K562 (cell line): Measurements from ENCODE around the gene NOS2. TPM values are rescaled to one million over a fixed set of nuclear protein-coding genes. Genes with fewer than 3 reads are reported as not detected.
A peak's percentile ranks its signal among the peaks of the same experiment; 100 is the strongest.
"Not testable (repeated sequence)": the region's sequence is repeated elsewhere in the genome, so short reads cannot be mapped to it uniquely, and the experiment has no call there.

ENCODE experiments used
- ATAC-seq: fragments of 200-7000 bp; cut with Tn5 transposase; 3 replicates; pipeline ENCODE4 v1.9.1; 2020; ENCODE audit warnings: moderate library complexity
- BruUV-seq: library from RNA; stranded (reverse); fragments of 400-500 nt; replicated peaks from 2 replicates; lab custom pipeline; 2021; lab: Mats Ljungman, UMichigan
- CTCF ChIA-PET: fragments of 300-600 bp; formaldehyde crosslinking; extraction: SDS; loops from one replicate; lab custom pipeline; 2021; ENCODE audit warnings: low intra/inter-chr PET ratio; lab: Yijun Ruan, JAX
- POLR2A ChIA-PET: fragments of 300-600, 350-650 bp; sonication (Branson Sonifier 250); formaldehyde crosslinking; extraction: SDS; loops from one replicate; lab custom pipeline; 2021; ENCODE audit warnings: antibody characterized with exemption, inconsistent platforms; lab: Yijun Ruan, JAX
- DNase-seq, 4 experiments: peaks; one replicate each; pipeline versions ENCODE4 v3.0.0 to v3.0.0-alpha.2; 2011 to 2018; ENCODE audit warnings: low spot score in 3 of 4, mixed read lengths in 3 of 4; ENCODE audit errors: extremely low read depth in 1 of 4
- FAIRE-seq: peaks from 2 replicates; lab custom pipeline; 2011; peaks lifted over from hg19 to GRCh38; lab: Jason Lieb, UNC
- H2AFZ ChIP-seq: 2 replicates; pipeline ENCODE4 v1.6.0; 2011; ENCODE audit warnings: low read depth, low read length, control low read depth, inconsistent platforms
- H3K27ac ChIP-seq: fragments of 200-600 bp; 3 replicates; pipeline ENCODE4 v1.8.0; 2011; ENCODE audit warnings: low read depth, mild to moderate bottlenecking, control low read depth, inconsistent platforms, low read length, moderate library complexity, mixed read lengths; ENCODE audit errors: extremely low read depth
- H3K27me3 ChIP-seq, 2 experiments: fragments of 300-600 bp in 1 of 2; 2 replicates in 1 of 2; 3 replicates in 1 of 2; pipeline versions ENCODE4 v1.6.0 to v1.8.0; 2011; ENCODE audit warnings: inconsistent platforms in 2 of 2, low read length in 2 of 2, mild to moderate bottlenecking in 1 of 2, mixed read lengths in 1 of 2, moderate library complexity in 1 of 2; ENCODE audit not compliant: control insufficient read depth in 2 of 2, insufficient read depth in 2 of 2
- H3K36me3 ChIP-seq: fragments of 300-600 bp; 3 replicates; pipeline ENCODE4 v1.8.0; 2011; ENCODE audit warnings: mild to moderate bottlenecking, low read length, inconsistent platforms; ENCODE audit not compliant: control insufficient read depth, insufficient read depth
- H3K4me1 ChIP-seq, 2 experiments: fragments of 200-600 bp in 1 of 2; replicated peaks in 1 of 2; 2 replicates in 1 of 2; 3 replicates in 1 of 2; pipeline versions ENCODE4 v1.5.1 to v1.8.0; 2011; ENCODE audit warnings: inconsistent platforms in 2 of 2, low read length in 2 of 2, mild to moderate bottlenecking in 1 of 2, mixed read lengths in 1 of 2, moderate library complexity in 1 of 2; ENCODE audit not compliant: control insufficient read depth in 2 of 2, insufficient read depth in 2 of 2
- H3K4me2 ChIP-seq: 2 replicates; pipeline ENCODE4 v1.6.1; 2011; ENCODE audit warnings: low read length, control low read depth, inconsistent platforms, mixed read lengths; ENCODE audit not compliant: insufficient read depth
- H3K4me3 ChIP-seq: fragments of 200-600 bp; sonication (generic), shearing (Covaris generic); 2 replicates; pipeline ENCODE4 v1.5.1; 2016; ENCODE audit warnings: control low read depth, inconsistent platforms
- H3K79me2 ChIP-seq: fragments of 200-600 bp; 3 replicates; pipeline ENCODE4 v1.8.0; 2011; ENCODE audit warnings: low read length, inconsistent platforms; ENCODE audit not compliant: control insufficient read depth, insufficient read depth
- H3K9ac ChIP-seq, 2 experiments: 2 replicates each; pipeline versions ENCODE4 v1.6.0 to v1.6.1; 2011; ENCODE audit warnings: low read depth in 2 of 2, low read length in 2 of 2, control low read depth in 1 of 2, inconsistent platforms in 1 of 2, mild to moderate bottlenecking in 1 of 2, mixed read lengths in 1 of 2; ENCODE audit not compliant: insufficient read depth in 1 of 2
- H3K9me1 ChIP-seq: one replicate; pipeline ENCODE4 v1.6.0; 2011; ENCODE audit warnings: inconsistent platforms, mild to moderate bottlenecking, low read length, moderate library complexity; ENCODE audit not compliant: control insufficient read depth, insufficient read depth
- H3K9me3 ChIP-seq: replicated peaks from 2 replicates; pipeline ENCODE4 v1.5.1; 2011; ENCODE audit warnings: low read depth, low read length, inconsistent platforms; ENCODE audit not compliant: control insufficient read depth, insufficient read depth
- H4K20me1 ChIP-seq: replicated peaks from 2 replicates; pipeline ENCODE4 v1.6.1; 2011; ENCODE audit warnings: low read length, inconsistent platforms, mixed read lengths; ENCODE audit not compliant: control insufficient read depth, insufficient read depth
- WGBS: fragments of 100-300 bp; shearing (Covaris generic); methylation state at CpG from one replicate; pipeline ENCODE4 v1.1.6; 2016; ENCODE audit warnings: low coverage, mixed read lengths; ENCODE audit not compliant: insufficient coverage; ENCODE audit errors: missing lambda C conversion rate; 5-methylcytosine and 5-hydroxymethylcytosine counted together
- in situ Hi-C: fragments of 300-500 bp; cut with MboI; formaldehyde crosslinking; loops from 4 replicates; pipeline ENCODE4 v1.15.0; 2018; ENCODE audit warnings: inconsistent platforms, mixed read lengths
- intact Hi-C: fragments of 100-400 bp; cut with micrococcal nuclease; formaldehyde crosslinking; loops from 2 replicates; pipeline ENCODE4 v1.14.2; 2022
- polyA plus RNA-seq, 8 experiments: library from polyadenylated mRNA; depleted of rRNA in 4 of 8; stranded (reverse) in 5 of 8; unstranded in 3 of 8; fragments of >200 nt; fragmentation: Nextera tagmentation in 2 of 8; fragmentation: Illumina TruSeq in 1 of 8; extraction: Ambion mirVana in 2 of 8; extraction: Trizol in 1 of 8; gene quantifications; 2 replicates each; pipeline versions ENCODE4 v1.2.1 to v1.2.3, GENCODE V29; 2011 to 2014; ENCODE audit warnings: inconsistent platforms in 1 of 8, missing spikeins in 1 of 8
- total RNA-seq, 7 experiments: library from RNA; depleted of rRNA in 6 of 7; stranded (reverse); fragments of >200 nt in 6 of 7; fragmentation: Illumina TruSeq in 2 of 7; extraction: Trizol in 2 of 7; gene quantifications; 2 replicates each; pipeline versions ENCODE4 v1.2.1 to v1.2.3, GENCODE V29; 2011 to 2021; ENCODE audit warnings: low replicate concordance in 1 of 7

The NOS2 gene
- total and polyA plus RNA-seq, 9 of the 15 experiments (the other 6 are each of a cell fraction or from before 2014, with no cell fraction given), result not detected

GRCh38 chr17:27839571-27840405, 39.5 kb upstream of the NOS2 start:
- CTCF ChIA-PET, H3K27me3 ChIP-seq, ATAC-seq, H3K9me1 ChIP-seq, H3K4me1 ChIP-seq, H3K27ac ChIP-seq, H3K36me3 ChIP-seq, FAIRE-seq, H3K79me2 ChIP-seq, H2AFZ ChIP-seq, H4K20me1 ChIP-seq, H3K9ac ChIP-seq, DNase-seq, intact Hi-C loops, H3K9me3 ChIP-seq, H3K4me3 ChIP-seq, in situ Hi-C loops, POLR2A ChIA-PET, BruUV-seq, H3K4me2 ChIP-seq: not testable (repeated sequence)
- 0% methylated on average over 1 of the region's 4 CpGs for WGBS

- H3K9me1 ChIP-seq, POLR2A ChIA-PET, in situ Hi-C loops, H3K4me1 ChIP-seq, DNase-seq, H3K27ac ChIP-seq, H3K9ac ChIP-seq, H3K79me2 ChIP-seq, CTCF ChIA-PET, H3K9me3 ChIP-seq, H3K4me3 ChIP-seq, H4K20me1 ChIP-seq, ATAC-seq, H2AFZ ChIP-seq, H3K4me2 ChIP-seq, H3K36me3 ChIP-seq, intact Hi-C loops, BruUV-seq, H3K27me3 ChIP-seq: not testable (repeated sequence)
- 0% methylated on average over 2 of the region's 3 CpGs for WGBS
- FAIRE-seq, result peak; percentile 15
These were observed 38.3 kb upstream of the NOS2 start for GRCh38 chr17:27838607-27839006.

- H3K27me3 ChIP-seq, H3K4me1 ChIP-seq, H3K4me2 ChIP-seq, H2AFZ ChIP-seq, in situ Hi-C loops, DNase-seq, ATAC-seq, H3K4me3 ChIP-seq, CTCF ChIA-PET, H4K20me1 ChIP-seq, FAIRE-seq, intact Hi-C loops, H3K79me2 ChIP-seq, H3K27ac ChIP-seq, H3K36me3 ChIP-seq, BruUV-seq, H3K9me1 ChIP-seq, H3K9ac ChIP-seq, POLR2A ChIA-PET, H3K9me3 ChIP-seq: not testable (repeated sequence)
- 0% methylated on average over 1 of the region's 1 CpG for WGBS
These were observed 37.4 kb upstream of the NOS2 start for GRCh38 chr17:27837769-27838168.
